Neural crest cell (in vitro differentiated cells): ENCODE results near the gene MRM2. TPM values are rescaled to one million over a fixed set of nuclear protein-coding genes. Genes with fewer than 3 reads are reported as not detected.

Experiments used
- DNase-seq: peaks from one replicate; pipeline ENCODE4 v3.0.0; 2021; ENCODE audit warnings: low read depth, mixed read lengths, low spot score
- H3K27ac Mint-ChIP-seq: one replicate; pipeline ENCODE4 v1.8.0; 2021; ENCODE audit warnings: mild to moderate bottlenecking, mixed read lengths; ENCODE audit not compliant: unreplicated experiment
- H3K27me3 Mint-ChIP-seq: 2 replicates; pipeline ENCODE4 v1.8.0; 2021; ENCODE audit warnings: low read depth, mild to moderate bottlenecking, mixed read lengths
- H3K36me3 Mint-ChIP-seq: 2 replicates; pipeline ENCODE4 v1.8.0; 2021; ENCODE audit warnings: low read depth, mild to moderate bottlenecking, mixed read lengths
- H3K4me1 Mint-ChIP-seq: 2 replicates; pipeline ENCODE4 v1.8.0; 2021; ENCODE audit warnings: mixed read lengths
- H3K4me3 Mint-ChIP-seq: one replicate; pipeline ENCODE4 v1.8.0; 2021; ENCODE audit warnings: mild to moderate bottlenecking, mixed read lengths
- H3K9me3 Mint-ChIP-seq: 2 replicates; pipeline ENCODE4 v1.8.0; 2021; ENCODE audit warnings: mixed read lengths
- total RNA-seq: library from RNA; stranded (reverse); gene quantifications from 2 replicates; pipeline ENCODE4 v1.2.1, GENCODE V29; 2021
- TF ChIP-seq, protein P1 (sequence below): fragments of 200-600 bp; sonication (generic); conservative IDR thresholded peaks from 2 replicates; pipeline ENCODE4 v1.5.0; 2021; ENCODE audit warnings: antibody characterized with exemption, mild to moderate bottlenecking

The MRM2 gene
- total RNA-seq, 1 donor from 2014 or later: 48.5 TPM

DNA sequence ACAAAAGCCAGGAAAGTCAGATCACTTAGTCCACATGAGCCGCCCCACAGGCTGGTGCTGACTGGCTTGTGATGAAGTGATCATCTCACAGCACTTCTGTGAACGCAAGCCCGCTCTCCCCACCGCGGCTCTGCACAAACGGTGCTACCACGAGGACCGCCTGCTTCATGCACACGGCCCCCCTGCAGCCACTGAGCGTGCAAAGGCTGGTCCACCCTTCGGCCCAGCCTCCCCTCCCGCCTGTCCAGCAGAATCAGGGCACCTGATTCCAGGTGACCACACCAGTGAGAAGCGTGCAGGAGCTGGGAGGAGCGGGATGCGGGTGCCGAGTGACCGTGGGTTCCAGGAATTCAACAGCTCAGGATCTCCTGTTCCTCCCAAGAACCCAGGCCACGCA, 41.4 kb downstream of the MRM2 start:
- no peaks in the 10 kb centered on the region for H3K9me3 Mint-ChIP-seq
- no peak for DNase-seq
- TF ChIP-seq, protein P1, sequence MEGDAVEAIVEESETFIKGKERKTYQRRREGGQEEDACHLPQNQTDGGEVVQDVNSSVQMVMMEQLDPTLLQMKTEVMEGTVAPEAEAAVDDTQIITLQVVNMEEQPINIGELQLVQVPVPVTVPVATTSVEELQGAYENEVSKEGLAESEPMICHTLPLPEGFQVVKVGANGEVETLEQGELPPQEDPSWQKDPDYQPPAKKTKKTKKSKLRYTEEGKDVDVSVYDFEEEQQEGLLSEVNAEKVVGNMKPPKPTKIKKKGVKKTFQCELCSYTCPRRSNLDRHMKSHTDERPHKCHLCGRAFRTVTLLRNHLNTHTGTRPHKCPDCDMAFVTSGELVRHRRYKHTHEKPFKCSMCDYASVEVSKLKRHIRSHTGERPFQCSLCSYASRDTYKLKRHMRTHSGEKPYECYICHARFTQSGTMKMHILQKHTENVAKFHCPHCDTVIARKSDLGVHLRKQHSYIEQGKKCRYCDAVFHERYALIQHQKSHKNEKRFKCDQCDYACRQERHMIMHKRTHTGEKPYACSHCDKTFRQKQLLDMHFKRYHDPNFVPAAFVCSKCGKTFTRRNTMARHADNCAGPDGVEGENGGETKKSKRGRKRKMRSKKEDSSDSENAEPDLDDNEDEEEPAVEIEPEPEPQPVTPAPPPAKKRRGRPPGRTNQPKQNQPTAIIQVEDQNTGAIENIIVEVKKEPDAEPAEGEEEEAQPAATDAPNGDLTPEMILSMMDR: no peak
- peaks cover 20% of the 10 kb centered on the region for H3K36me3 Mint-ChIP-seq
- peaks cover 16% of the 10 kb centered on the region for H3K4me1 Mint-ChIP-seq
- H3K4me3 Mint-ChIP-seq: no peak overlapping the region
- no peaks in the 10 kb centered on the region for H3K27me3 Mint-ChIP-seq
- no peak overlapping the region for H3K27ac Mint-ChIP-seq

DNA sequence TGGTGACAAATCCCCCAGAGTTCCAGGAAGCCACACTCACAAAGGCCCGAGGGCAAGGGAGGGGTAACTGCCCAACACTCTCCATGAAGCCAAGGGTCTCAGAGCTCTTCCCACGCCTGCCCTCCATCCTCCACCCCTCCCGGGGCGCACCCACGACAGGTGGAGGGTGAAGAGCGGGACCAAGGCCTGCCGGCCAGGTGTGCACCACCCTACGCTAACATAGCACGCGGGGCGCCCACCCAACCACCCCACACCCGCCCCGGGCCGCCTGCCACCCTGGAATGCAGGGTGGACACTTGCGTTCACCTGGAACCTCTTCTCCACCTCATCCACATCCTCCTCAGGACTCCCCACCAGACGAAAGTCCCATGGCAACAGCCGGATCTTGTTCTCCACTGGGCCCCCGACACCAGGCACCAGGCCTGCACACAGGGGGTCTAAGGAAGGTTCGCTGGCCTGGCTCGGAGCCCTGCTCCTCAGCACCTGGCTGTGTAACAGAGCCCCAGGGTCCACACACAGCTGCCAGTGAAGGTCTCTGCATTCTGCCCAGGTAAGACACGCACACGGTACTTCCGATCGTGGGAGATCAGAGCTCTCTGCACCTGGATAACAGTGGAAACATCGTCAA, 41.9 kb downstream of the MRM2 start:
- no peaks in the 10 kb centered on the region for H3K9me3 Mint-ChIP-seq
- no peaks in the 10 kb centered on the region for H3K27me3 Mint-ChIP-seq
- H3K4me1 Mint-ChIP-seq: peaks cover 16% of the 10 kb centered on the region
- H3K36me3 Mint-ChIP-seq: peaks cover 25% of the 10 kb centered on the region
- no peak for DNase-seq
- TF ChIP-seq, protein P1: no peak
- H3K4me3 Mint-ChIP-seq: no peak overlapping the region
- H3K27ac Mint-ChIP-seq: no peak overlapping the region

DNA sequence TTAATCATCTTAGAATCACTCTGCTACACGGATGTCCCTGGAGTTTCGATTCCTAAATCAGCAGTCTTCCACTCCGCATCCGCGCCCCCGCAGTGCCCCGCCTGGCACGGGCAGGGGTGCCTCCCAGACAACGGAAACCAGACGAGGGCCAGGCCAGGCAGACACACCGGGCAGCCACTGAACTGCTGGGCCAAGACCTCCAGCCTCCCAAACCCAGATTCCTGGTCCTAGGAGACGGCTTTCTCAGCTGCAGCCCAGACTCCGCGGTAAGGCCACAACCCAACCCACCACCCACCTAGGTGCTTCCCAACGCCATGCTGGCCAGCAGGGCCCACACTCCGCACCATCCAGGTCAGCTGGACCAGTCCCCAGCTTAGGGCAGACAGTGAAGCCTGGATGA, 42.5 kb downstream of the MRM2 start:
- Mint-ChIP-seq H3K4me1 (peaks cover 15% of the 10 kb centered on the region), H3K36me3 (peaks cover 25% of the 10 kb centered on the region), H3K4me3 (no peak overlapping the region), H3K27ac (no peak overlapping the region), H3K27me3 (no peaks in the 10 kb centered on the region), H3K9me3 (no peaks in the 10 kb centered on the region)
- DNase-seq: no peak
- TF ChIP-seq, protein P1: no peak

DNA sequence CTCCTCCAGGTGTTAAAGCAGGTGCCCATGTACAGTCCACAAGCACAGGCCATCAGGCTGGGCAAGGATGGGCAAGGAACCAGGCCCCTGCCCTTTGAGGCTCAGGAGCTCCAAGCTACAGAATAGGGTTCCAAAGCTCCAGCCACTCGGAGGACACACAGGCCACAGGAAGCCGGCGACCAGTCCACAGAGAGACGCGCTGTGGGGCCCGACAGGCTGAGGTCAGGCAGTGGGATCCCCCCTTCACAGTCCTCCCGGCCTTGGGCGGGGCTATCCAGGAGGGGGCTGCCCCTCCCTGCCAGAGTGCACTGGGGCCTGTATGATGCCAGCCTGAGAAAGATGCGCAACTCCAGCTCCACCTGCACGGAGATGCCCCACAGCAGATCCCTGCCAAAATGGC, 43.2 kb downstream of the MRM2 start:
- TF ChIP-seq, protein P1: no peak
- H3K36me3 Mint-ChIP-seq: peaks cover 25% of the 10 kb centered on the region
- H3K27me3 Mint-ChIP-seq: no peaks in the 10 kb centered on the region
- H3K4me3 Mint-ChIP-seq: no peak overlapping the region
- peaks cover 8% of the 10 kb centered on the region for H3K4me1 Mint-ChIP-seq
- no peaks in the 10 kb centered on the region for H3K9me3 Mint-ChIP-seq
- H3K27ac Mint-ChIP-seq: no peak overlapping the region
- no peak for DNase-seq

DNA sequence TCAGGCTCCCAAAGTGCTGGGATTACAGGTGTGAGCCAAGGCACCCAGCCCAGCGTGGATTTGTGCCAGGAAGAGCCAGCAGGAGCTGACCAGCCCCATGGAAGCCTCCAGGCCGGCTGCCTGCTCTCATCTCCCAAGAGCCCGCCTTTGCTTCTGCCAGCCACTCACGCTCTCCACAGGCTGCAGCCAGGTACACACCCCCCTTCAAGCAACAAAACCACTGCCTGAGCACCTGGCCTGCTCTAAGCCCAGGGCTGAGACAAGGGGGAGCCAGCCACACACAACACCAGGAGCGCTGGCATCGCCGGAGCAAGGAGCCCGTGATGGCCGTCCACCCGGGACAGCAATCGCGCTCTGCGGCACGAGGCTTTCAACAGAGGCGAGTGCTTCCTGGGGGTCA, 43.8 kb downstream of the MRM2 start:
- TF ChIP-seq, protein P1: no peak
- H3K36me3 Mint-ChIP-seq: peaks cover 25% of the 10 kb centered on the region
- H3K9me3 Mint-ChIP-seq: no peaks in the 10 kb centered on the region
- H3K27me3 Mint-ChIP-seq: no peaks in the 10 kb centered on the region
- peaks cover 2% of the 10 kb centered on the region for H3K4me1 Mint-ChIP-seq
- H3K4me3 Mint-ChIP-seq: no peak overlapping the region
- no peak for DNase-seq
- no peak overlapping the region for H3K27ac Mint-ChIP-seq
